BJ (cell line): ENCODE measurements around the gene SNX24. TPM values are rescaled to one million over a fixed set of nuclear protein-coding genes. Genes with fewer than 3 reads are reported as not detected.
"Not testable (repeated sequence)": the region's sequence is repeated elsewhere in the genome, so short reads cannot be mapped to it uniquely, and the experiment has no call there.

Source experiments
- CTCF ChIA-PET: fragments of 350-600 bp; formaldehyde crosslinking; extraction: SDS; loops from one replicate; lab custom pipeline; 2021; ENCODE audit warnings: antibody characterized with exemption, inconsistent platforms; lab: Yijun Ruan, JAX
- POLR2A ChIA-PET: fragments of 300-600 bp; sonication (Branson Sonifier 250); formaldehyde crosslinking; extraction: SDS; loops from one replicate; lab custom pipeline; 2021; ENCODE audit warnings: antibody characterized with exemption; lab: Charles Lee
- DNase-seq: peaks from one replicate; pipeline ENCODE4 v3.0.0-alpha.2; 2011; ENCODE audit warnings: low read depth
- H3K27me3 ChIP-seq: 2 replicates; pipeline ENCODE4 v1.6.0; 2011; ENCODE audit warnings: low read length; ENCODE audit not compliant: control insufficient read depth, insufficient read depth
- H3K36me3 ChIP-seq: 2 replicates; pipeline ENCODE4 v1.5.1; 2011; ENCODE audit warnings: low read length; ENCODE audit not compliant: control insufficient read depth, insufficient read depth
- H3K4me3 ChIP-seq: 2 replicates; pipeline ENCODE4 v1.5.1; 2011; ENCODE audit warnings: low read depth, mild to moderate bottlenecking, control low read depth, low read length
- CTCF ChIP-seq: IDR thresholded peaks from 2 replicates; pipeline ENCODE4 v1.5.1; 2011; ENCODE audit warnings: low read depth, mild to moderate bottlenecking, control low read depth, inconsistent platforms, low read length, moderate library complexity; ENCODE audit not compliant: insufficient read depth
- polyA plus RNA-seq: library from polyadenylated mRNA; depleted of rRNA; stranded (reverse); fragments of >200 nt; gene quantifications from 2 replicates; pipeline ENCODE4 v1.2.3, GENCODE V29; 2011

SNX24 gene
- polyA plus RNA-seq, 1 experiment = 6.9 TPM

DNA sequence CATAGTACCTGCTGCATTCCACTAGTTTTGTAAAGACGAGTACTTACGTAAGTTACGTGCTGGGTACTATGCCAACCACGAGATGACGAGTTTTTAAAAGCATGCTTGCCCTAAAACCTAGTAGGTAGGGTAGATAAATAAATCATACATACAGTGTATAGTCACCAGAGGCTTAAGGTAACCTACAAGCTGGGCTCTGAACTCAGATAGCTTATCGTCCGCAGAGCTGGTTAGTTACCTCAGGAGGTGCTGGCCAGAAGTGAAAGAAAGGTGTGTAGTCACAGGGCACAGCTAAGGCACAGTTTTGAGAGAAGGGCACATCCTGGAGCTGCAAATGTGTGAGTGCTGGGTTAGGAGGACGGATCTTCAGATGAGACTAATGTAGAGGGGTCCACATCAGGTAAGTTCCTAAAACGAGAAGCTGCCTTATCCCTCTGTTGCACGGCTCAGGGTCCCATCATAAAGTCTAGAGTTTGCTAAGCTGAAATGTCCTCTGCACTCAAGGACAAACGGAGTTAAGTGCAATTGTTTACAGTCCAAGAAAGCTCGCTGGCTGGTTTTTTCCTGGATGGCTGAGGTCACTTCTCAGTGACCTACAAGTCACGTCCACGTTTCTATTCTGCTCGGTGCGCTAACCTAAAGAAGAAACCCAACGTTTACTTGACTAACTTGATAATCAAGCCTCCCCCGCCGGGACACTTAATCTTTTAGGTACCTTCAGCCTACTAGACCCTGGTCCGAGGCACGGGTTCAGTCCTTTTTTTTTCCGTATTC, 1.1 kb upstream of the SNX24 start:
- no peak for DNase-seq
- CTCF ChIA-PET = no interaction called here

DNA sequence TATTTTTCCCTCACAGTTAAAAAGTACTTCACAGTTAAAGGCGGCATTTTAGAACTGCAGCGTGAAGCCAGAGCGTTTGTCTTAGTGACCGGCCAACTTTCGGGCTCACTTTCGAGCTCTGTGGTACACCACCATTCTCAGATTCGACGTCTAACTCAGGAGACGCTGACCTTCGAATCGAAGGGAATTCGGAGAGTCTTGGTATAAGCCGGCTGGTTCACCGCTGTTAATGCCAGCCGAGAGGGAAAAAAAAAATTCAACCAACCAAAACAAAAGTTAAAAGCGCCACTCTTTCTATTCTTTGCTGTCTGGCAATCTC, 544 bp upstream of the SNX24 start:
- no peak for TF ChIP-seq CTCF
- POLR2A ChIA-PET = no interaction called here
- Histone ChIP-seq H3K36me3 (no peaks in the 10 kb centered on the region), H3K27me3 (no peaks in the 10 kb centered on the region), H3K4me3 (peak overlapping the region; percentile 78)
- CTCF ChIA-PET = interaction anchor here (0.6 to 0.7 kb wide), 2 partner anchors 141 to 579 kb away, joined by 3 read pairs; partner anchors contain the start of gene CEP120
- no peak for DNase-seq

More for the DNA sequence above, 1.1 kb upstream of the SNX24 start:
- POLR2A ChIA-PET = no interaction called here
- Histone ChIP-seq H3K27me3 (no peaks in the 10 kb centered on the region), H3K36me3 (no peaks in the 10 kb centered on the region), H3K4me3 (peak overlapping the region; percentile 78)
- no peak for TF ChIP-seq CTCF

GRCh38 chr5:122846051-122846550, 688 bp downstream of the SNX24 start:
- ChIA-PET POLR2A (interaction anchor here (0.7 kb wide), 1 partner anchor 84 kb away, joined by 11 read pairs; no protein-coding TSS in a partner anchor), CTCF (no interaction called here)
- no peak for TF ChIP-seq CTCF

DNA sequence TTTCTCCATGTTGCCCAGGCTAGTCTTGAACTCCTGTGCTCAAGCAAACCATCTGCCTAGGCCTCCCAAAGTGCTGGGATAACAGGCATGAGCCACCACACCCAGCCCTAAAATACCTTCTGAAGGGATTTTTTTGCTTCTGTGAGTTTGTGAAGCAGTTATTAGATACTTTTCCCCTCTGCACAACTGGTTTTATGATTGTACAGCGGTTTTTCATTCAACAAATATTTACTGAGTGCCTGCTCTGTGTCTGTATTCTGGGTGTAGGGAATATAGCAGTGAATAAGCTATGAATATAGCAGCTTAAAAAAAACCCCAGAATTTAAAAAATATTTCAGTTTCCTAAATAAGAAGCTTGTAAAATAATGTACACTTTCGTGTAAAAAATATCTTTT, 2.3 kb downstream of the SNX24 start:
- ChIA-PET POLR2A (no interaction called here), CTCF (no interaction called here)
- DNase-seq = no peak
- no peak for TF ChIP-seq CTCF
- Histone ChIP-seq H3K27me3 (no peaks in the 10 kb centered on the region), H3K36me3 (no peaks in the 10 kb centered on the region), H3K4me3 (no peak overlapping the region)

More at GRCh38 chr5:122846051-122846550, 688 bp downstream of the SNX24 start:
- DNase-seq = no peak
- H3K36me3 ChIP-seq = no peaks in the 10 kb centered on the region
- H3K27me3 ChIP-seq = no peaks in the 10 kb centered on the region
- peak overlapping the region; percentile 78 for H3K4me3 ChIP-seq

DNA sequence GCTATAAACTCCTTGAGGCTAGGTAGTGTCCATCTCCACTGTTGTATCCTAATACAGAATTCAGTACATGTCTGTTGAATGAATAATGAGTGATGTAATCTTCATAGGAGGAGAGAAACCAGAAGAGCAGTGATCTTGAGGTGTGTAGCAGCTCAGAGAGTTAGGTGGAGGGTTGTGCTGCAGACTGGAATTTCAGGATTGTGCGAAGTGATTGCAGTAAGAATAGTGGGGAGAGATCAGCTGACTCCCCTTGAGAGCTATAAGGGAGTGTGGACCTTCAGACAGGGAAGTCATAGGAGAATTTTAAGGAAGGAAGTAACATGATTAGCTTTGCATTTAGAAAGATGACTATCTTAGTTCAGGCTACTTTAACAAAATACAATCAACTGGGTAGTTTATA, 4.4 kb downstream of the SNX24 start:
- H3K4me3 ChIP-seq = no peak overlapping the region
- ChIA-PET CTCF (interaction anchor here (0.7 to 1.1 kb wide), 2 partner anchors 10 to 145 kb away, joined by 4 read pairs; no protein-coding TSS in a partner anchor), POLR2A (no interaction called here)
- no peaks in the 10 kb centered on the region for H3K36me3 ChIP-seq
- no peak for TF ChIP-seq CTCF
- no peak for DNase-seq
- no peaks in the 10 kb centered on the region for H3K27me3 ChIP-seq

DNA sequence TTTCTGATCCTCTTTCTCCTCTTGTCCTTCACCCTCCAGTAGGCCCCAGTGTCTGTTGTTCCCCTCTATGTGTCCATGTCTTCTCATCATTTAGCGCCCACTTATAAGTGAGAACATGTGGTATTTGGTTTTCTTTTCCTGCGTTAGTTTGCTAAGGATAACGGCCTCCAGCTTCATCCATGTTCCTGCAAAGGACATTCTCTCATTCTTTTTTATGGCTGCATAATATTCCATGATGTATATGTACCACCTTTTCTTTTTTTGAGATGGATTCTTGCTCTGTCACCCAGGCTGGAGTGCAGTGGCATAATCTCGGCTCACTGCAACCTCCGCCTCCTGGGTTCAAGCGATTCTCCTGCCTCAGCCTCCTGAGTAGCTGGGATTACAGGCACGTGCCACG, 12.1 kb downstream of the SNX24 start:
- CTCF ChIA-PET, H3K27me3 ChIP-seq, POLR2A ChIA-PET, H3K4me3 ChIP-seq, H3K36me3 ChIP-seq, DNase-seq: not testable (repeated sequence)
